OCI-LY1 (cell line): Measurements from ENCODE around the gene GPR3.

Experiments
- H2AFZ ChIP-seq: fragments of 200-600 bp; sonication (generic), shearing (Covaris generic); 2 replicates; pipeline ENCODE4 v1.6.0; 2014; ENCODE audit warnings: antibody characterized with exemption, mild to moderate bottlenecking, low read length
- H3F3A ChIP-seq: fragments of 200-600 bp; sonication (generic), shearing (Covaris generic); 2 replicates; pipeline ENCODE4 v1.6.0; 2014; ENCODE audit warnings: mild to moderate bottlenecking, antibody characterized with exemption, low read length, moderate library complexity; ENCODE audit not compliant: insufficient read depth
- H3K27ac ChIP-seq: fragments of 200-600 bp; sonication (generic); 2 replicates; pipeline ENCODE4 v1.5.1; 2014; ENCODE audit warnings: low read length, mixed run types, mild to moderate bottlenecking, low read depth; ENCODE audit not compliant: poor library complexity, severe bottlenecking
- H3K27me3 ChIP-seq: fragments of 200-600 bp; sonication (generic); 2 replicates; pipeline ENCODE4 v1.6.0; 2014; ENCODE audit warnings: antibody characterized with exemption, mild to moderate bottlenecking, low read length, moderate library complexity; ENCODE audit not compliant: insufficient read depth
- H3K36me3 ChIP-seq: fragments of 200-600 bp; sonication (generic); 2 replicates; pipeline ENCODE4 v1.6.1; 2014; ENCODE audit warnings: mild to moderate bottlenecking, antibody characterized with exemption, low read length, moderate library complexity, mixed read lengths; ENCODE audit not compliant: insufficient read depth
- H3K4me1 ChIP-seq: fragments of 200-600 bp; sonication (generic); 2 replicates; pipeline ENCODE4 v1.5.1; 2014; ENCODE audit warnings: mild to moderate bottlenecking, low read length, moderate library complexity; ENCODE audit not compliant: insufficient read depth, severe bottlenecking
- H3K4me2 ChIP-seq: fragments of 200-600 bp; sonication (generic), shearing (Covaris generic); 2 replicates; pipeline ENCODE4 v1.6.1; 2014; ENCODE audit warnings: low read length
- H3K4me3 ChIP-seq: fragments of 200-600 bp; sonication (generic); 2 replicates; pipeline ENCODE4 v1.5.1; 2014; ENCODE audit warnings: low read length, low read depth, mild to moderate bottlenecking, mixed read lengths; ENCODE audit not compliant: poor library complexity, severe bottlenecking
- H3K79me2 ChIP-seq: fragments of 200-600 bp; shearing (Covaris generic); 2 replicates; pipeline ENCODE4 v1.6.1; 2016; ENCODE audit warnings: mixed run types, low read length, mixed read lengths; ENCODE audit not compliant: insufficient read depth
- H3K9ac ChIP-seq: fragments of 200-600 bp; sonication (generic), shearing (Covaris generic); 2 replicates; pipeline ENCODE4 v1.6.1; 2014; ENCODE audit warnings: mild to moderate bottlenecking, low read length, mixed read lengths
- H3K9me2 ChIP-seq: fragments of 200-600 bp; sonication (generic), shearing (Covaris generic); 2 replicates; pipeline ENCODE4 v1.6.1; 2014; ENCODE audit warnings: low read depth, mild to moderate bottlenecking, low read length, mixed read lengths
- H3K9me3 ChIP-seq: fragments of 200-600 bp; shearing (Covaris generic); 2 replicates; pipeline ENCODE4 v1.6.1; 2014; ENCODE audit warnings: low read length, mixed read lengths
- H4K20me1 ChIP-seq: fragments of 200-600 bp; sonication (generic), shearing (Covaris generic); 2 replicates; pipeline ENCODE4 v1.6.0; 2016; ENCODE audit warnings: mild to moderate bottlenecking, low read length; ENCODE audit not compliant: insufficient read depth
- CTCF ChIP-seq: fragments of 200-600 bp; sonication (generic), shearing (Covaris generic); IDR thresholded peaks from 2 replicates; pipeline ENCODE4 v1.5.1; 2017; ENCODE audit warnings: mild to moderate bottlenecking, antibody characterized with exemption, low read length, moderate library complexity, mixed read lengths
- EZH2 ChIP-seq: fragments of 200-600 bp; sonication (generic), shearing (Covaris generic); IDR thresholded peaks from 2 replicates; pipeline ENCODE4 v1.8.0; 2017; ENCODE audit warnings: borderline replicate concordance, mixed run types, mild to moderate bottlenecking, antibody characterized with exemption, low read length, moderate library complexity, mixed read lengths

Gene GPR3

GRCh38 chr1:27351541-27352107 lies 40.8 kb upstream of the GPR3 start:
- H2AFZ ChIP-seq = no peak overlapping the region
- no peak overlapping the region for H3K4me3 ChIP-seq
- no peaks in the 10 kb centered on the region for H3K36me3 ChIP-seq
- TF ChIP-seq EZH2 (no peak), CTCF (no peak)
- H4K20me1 ChIP-seq = no peaks in the 10 kb centered on the region
- no peak overlapping the region for H3K4me2 ChIP-seq
- no peak overlapping the region for H3K27ac ChIP-seq
- no peak overlapping the region for H3K9ac ChIP-seq
- no peaks in the 10 kb centered on the region for H3K79me2 ChIP-seq
- H3K9me3 ChIP-seq = no peaks in the 10 kb centered on the region
- H3K4me1 ChIP-seq = peaks cover 23% of the 10 kb centered on the region
- H3K9me2 ChIP-seq = no peaks in the 10 kb centered on the region
- no peaks in the 10 kb centered on the region for H3F3A ChIP-seq
- H3K27me3 ChIP-seq = no peaks in the 10 kb centered on the region

- no peak overlapping the region for H3K4me2 ChIP-seq
- H3K27ac ChIP-seq = no peak overlapping the region
- no peak overlapping the region for H2AFZ ChIP-seq
- H3K79me2 ChIP-seq = no peaks in the 10 kb centered on the region
- no peaks in the 10 kb centered on the region for H3K9me2 ChIP-seq
- no peak overlapping the region for H3K4me3 ChIP-seq
- no peaks in the 10 kb centered on the region for H3K9me3 ChIP-seq
- no peaks in the 10 kb centered on the region for H4K20me1 ChIP-seq
- H3K4me1 ChIP-seq = peaks cover 35% of the 10 kb centered on the region
- H3K9ac ChIP-seq = no peak overlapping the region
- no peaks in the 10 kb centered on the region for H3K27me3 ChIP-seq
- TF ChIP-seq EZH2 = no peak
- TF ChIP-seq CTCF = no peak
- H3F3A ChIP-seq = no peaks in the 10 kb centered on the region
- H3K36me3 ChIP-seq = no peaks in the 10 kb centered on the region
Observed at GRCh38 chr1:27353166-27353565, 39.3 kb upstream of the GPR3 start.

GRCh38 chr1:27353629-27354028 lies 38.8 kb upstream of the GPR3 start:
- H3K4me2 ChIP-seq = no peak overlapping the region
- H3K36me3 ChIP-seq = no peaks in the 10 kb centered on the region
- H3K4me1 ChIP-seq = peaks cover 35% of the 10 kb centered on the region
- no peak for TF ChIP-seq EZH2
- TF ChIP-seq CTCF = no peak
- H3F3A ChIP-seq = no peaks in the 10 kb centered on the region
- no peaks in the 10 kb centered on the region for H4K20me1 ChIP-seq
- no peak overlapping the region for H2AFZ ChIP-seq
- no peak overlapping the region for H3K4me3 ChIP-seq
- no peaks in the 10 kb centered on the region for H3K79me2 ChIP-seq
- H3K9me2 ChIP-seq = no peaks in the 10 kb centered on the region
- no peaks in the 10 kb centered on the region; the same call in 1 of the 2 replicates for H3K27me3 ChIP-seq
- no peak overlapping the region for H3K27ac ChIP-seq
- no peak overlapping the region for H3K9ac ChIP-seq
- H3K9me3 ChIP-seq = no peaks in the 10 kb centered on the region
